IMR-90 (cell line): ENCODE results near the gene BFSP1. TPM values are rescaled to one million over a fixed set of nuclear protein-coding genes. Genes with fewer than 3 reads are reported as not detected.

ENCODE experiments used
- ATAC-seq: fragments of 200-7000 bp; cut with Tn5 transposase; 2 replicates; pipeline ENCODE4 v1.9.1; 2020; ENCODE audit warnings: low read depth, mild to moderate bottlenecking, moderate library complexity
- Bru-seq: library from RNA; stranded (reverse); fragments of 400-500 nt; gene quantifications from one replicate; lab custom pipeline; 2021; lab: Mats Ljungman, UMichigan
- BruChase-seq, 2 experiments: library from RNA; stranded (reverse); fragments of 400-500 nt; gene quantifications; one replicate each; lab custom pipeline; 2021; lab: Mats Ljungman, UMichigan
- BruUV-seq: library from RNA; stranded (reverse); fragments of 400-500 nt; replicated peaks from 2 replicates; lab custom pipeline; 2021; lab: Mats Ljungman, UMichigan
- CTCF ChIA-PET: fragments of 300-600 bp; formaldehyde crosslinking; extraction: SDS; loops from one replicate; lab custom pipeline; 2021; ENCODE audit warnings: antibody characterized with exemption; lab: Yijun Ruan, JAX
- POLR2A ChIA-PET: fragments of 300-600 bp; sonication (Branson Sonifier 250); formaldehyde crosslinking; loops from one replicate; lab custom pipeline; 2022; ENCODE audit warnings: antibody characterized with exemption; ENCODE audit not compliant: unreplicated experiment; lab: Charles Lee
- DNase-seq: peaks from one replicate; pipeline ENCODE4 v3.0.0; 2013
- H2AFZ ChIP-seq: replicated peaks from 2 replicates; pipeline ENCODE3; 2013; ENCODE audit warnings: low read length, mild to moderate bottlenecking; ENCODE audit not compliant: poor library complexity
- H2AK5ac ChIP-seq: 2 replicates; pipeline ENCODE4 v1.6.1; 2013; ENCODE audit warnings: low read depth, low read length, inconsistent platforms
- H2AK9ac ChIP-seq: replicated peaks from 2 replicates; pipeline ENCODE3; 2013; ENCODE audit warnings: mild to moderate bottlenecking, low read depth, low read length, moderate library complexity; ENCODE audit not compliant: poor library complexity
- H2BK120ac ChIP-seq: 2 replicates; pipeline ENCODE4 v1.6.1; 2013; ENCODE audit warnings: low read depth, low read length, inconsistent platforms
- H2BK15ac ChIP-seq: 3 replicates; pipeline ENCODE4 v1.6.1; 2013; ENCODE audit warnings: low read depth, low read length, inconsistent platforms
- H2BK20ac ChIP-seq: 2 replicates; pipeline ENCODE4 v1.6.1; 2013; ENCODE audit warnings: low read depth, mild to moderate bottlenecking, inconsistent platforms, low read length, moderate library complexity
- H2BK5ac ChIP-seq: 2 replicates; pipeline ENCODE4 v1.6.1; 2013; ENCODE audit warnings: mild to moderate bottlenecking, low read depth, low read length, inconsistent platforms; ENCODE audit not compliant: poor library complexity, severe bottlenecking
- H3K14ac ChIP-seq: replicated peaks from 2 replicates; pipeline ENCODE4 v1.6.1; 2013; ENCODE audit warnings: low read depth, low read length, inconsistent platforms
- H3K18ac ChIP-seq: 2 replicates; pipeline ENCODE4 v1.6.1; 2013; ENCODE audit warnings: low read depth, low read length, control low read depth
- H3K23ac ChIP-seq: 2 replicates; pipeline ENCODE4 v1.6.1; 2013; ENCODE audit warnings: low read depth, low read length, inconsistent platforms
- H3K27ac ChIP-seq: 2 replicates; pipeline ENCODE4 v1.5.1; 2013; ENCODE audit warnings: mild to moderate bottlenecking, control low read depth, low read length; ENCODE audit not compliant: insufficient read depth
- H3K27me3 ChIP-seq: 2 replicates; pipeline ENCODE4 v1.6.1; 2013; ENCODE audit warnings: low read length; ENCODE audit not compliant: control insufficient read depth, insufficient read depth
- H3K36me3 ChIP-seq: 2 replicates; pipeline ENCODE4 v1.6.1; 2013; ENCODE audit warnings: low read length, mixed read lengths; ENCODE audit not compliant: control insufficient read depth, insufficient read depth
- H3K4ac ChIP-seq: 2 replicates; pipeline ENCODE4 v1.6.1; 2013; ENCODE audit warnings: low read depth, low read length, inconsistent platforms
- H3K4me1 ChIP-seq: 2 replicates; pipeline ENCODE4 v1.6.1; 2013; ENCODE audit warnings: low read length, mixed read lengths; ENCODE audit not compliant: control insufficient read depth, insufficient read depth
- H3K4me2 ChIP-seq: 2 replicates; pipeline ENCODE4 v1.6.1; 2013; ENCODE audit warnings: low read depth, mild to moderate bottlenecking, control low read depth, low read length, moderate library complexity
- H3K4me3 ChIP-seq: 2 replicates; pipeline ENCODE4 v1.5.1; 2013; ENCODE audit warnings: low read depth, mild to moderate bottlenecking, control low read depth, low read length, moderate library complexity; ENCODE audit not compliant: insufficient read depth
- H3K56ac ChIP-seq: 2 replicates; pipeline ENCODE4 v1.6.1; 2013; ENCODE audit warnings: low read length, inconsistent platforms; ENCODE audit not compliant: insufficient read depth; ENCODE audit errors: extremely low read depth
- H3K79me1 ChIP-seq, 2 experiments: 2 replicates each; pipeline ENCODE4 v1.6.1; 2013; ENCODE audit warnings: low read length in 2 of 2, inconsistent platforms in 1 of 2, low read depth in 1 of 2
- H3K9ac ChIP-seq: 2 replicates; pipeline ENCODE4 v1.6.1; 2013; ENCODE audit warnings: low read depth, low read length, control low read depth
- H3K9me1 ChIP-seq: 2 replicates; pipeline ENCODE4 v1.6.1; 2013; ENCODE audit warnings: low read length, inconsistent platforms; ENCODE audit not compliant: insufficient read depth
- H3K9me3 ChIP-seq: 2 replicates; pipeline ENCODE4 v1.6.1; 2013; ENCODE audit warnings: low read length; ENCODE audit not compliant: control insufficient read depth, insufficient read depth
- H4K20me1 ChIP-seq: 2 replicates; pipeline ENCODE4 v1.6.1; 2013; ENCODE audit warnings: low read length, inconsistent platforms; ENCODE audit not compliant: insufficient read depth
- H4K5ac ChIP-seq: 2 replicates; pipeline ENCODE4 v1.6.1; 2013; ENCODE audit warnings: mild to moderate bottlenecking, low read depth, low read length, control low read depth
- H4K8ac ChIP-seq, 2 experiments: 2 replicates each; pipeline ENCODE4 v1.6.1; 2013; ENCODE audit warnings: low read depth in 2 of 2, low read length in 2 of 2, control low read depth in 1 of 2, inconsistent platforms in 1 of 2
- H4K91ac ChIP-seq: 2 replicates; pipeline ENCODE4 v1.6.1; 2013; ENCODE audit warnings: low read depth, low read length, inconsistent platforms; ENCODE audit not compliant: insufficient read depth
- CEBPB ChIP-seq: IDR thresholded peaks from 2 replicates; pipeline ENCODE4 v1.6.1; 2012; ENCODE audit warnings: low read depth, low read length, improper control_type of control experiment
- CHD1 ChIP-seq: IDR thresholded peaks from 2 replicates; pipeline ENCODE4 v1.6.1; 2012; ENCODE audit warnings: low read depth, low read length, improper control_type of control experiment
- MAZ ChIP-seq: IDR thresholded peaks from 2 replicates; pipeline ENCODE4 v1.6.1; 2012; ENCODE audit warnings: low read depth, mild to moderate bottlenecking, low read length, improper control_type of control experiment, moderate library complexity, borderline replicate concordance
- MXI1 ChIP-seq: IDR thresholded peaks from 2 replicates; pipeline ENCODE4 v1.6.1; 2012; ENCODE audit warnings: low read depth, mild to moderate bottlenecking, low read length, moderate library complexity, borderline replicate concordance
- NFE2L2 ChIP-seq: fragments of 150-350 bp; IDR thresholded peaks from 2 replicates; pipeline ENCODE4 v1.6.1; 2016; ENCODE audit warnings: low read depth, mild to moderate bottlenecking, low read length
- RCOR1 ChIP-seq: IDR thresholded peaks from 2 replicates; pipeline ENCODE4 v1.6.1; 2012; ENCODE audit warnings: mild to moderate bottlenecking, low read length, improper control_type of control experiment; ENCODE audit not compliant: insufficient replicate concordance
- RFX5 ChIP-seq: IDR thresholded peaks from 2 replicates; pipeline ENCODE4 v1.8.0; 2012; ENCODE audit warnings: low read depth, mild to moderate bottlenecking, low read length, moderate library complexity
- WGBS, 2 experiments: methylation state at CpG; one replicate each; pipeline versions ENCODE4 v1.1.5 to v1.1.7; 2013; ENCODE audit warnings: missing lambda C conversion rate in 2 of 2; ENCODE audit not compliant: insufficient read length in 1 of 2; ENCODE audit errors: extremely low coverage in 2 of 2; 5-methylcytosine and 5-hydroxymethylcytosine counted together
- dilution Hi-C: fragments of 300-500 bp; cut with HindIII; formaldehyde crosslinking; loops from one replicate; pipeline ENCODE4 v1.14.3; 2018; ENCODE audit warnings: low sequenced_read_pairs; ENCODE audit not compliant: unreplicated experiment
- in situ Hi-C: fragments of 300-500 bp; cut with MboI; formaldehyde crosslinking; loops from 3 replicates; pipeline ENCODE4 v1.14.3; 2019; ENCODE audit warnings: low sequenced_read_pairs, inconsistent platforms, mixed read lengths
- intact Hi-C: fragments of 100-400 bp; cut with micrococcal nuclease; formaldehyde crosslinking; loops from 2 replicates; pipeline ENCODE4 v1.10.0; 2022
- long read RNA-seq: library from polyadenylated mRNA; unstranded; transcript quantifications from one replicate; pipeline ENCODE4 v2.0.0, GENCODE V29; 2021; ENCODE audit not compliant: unreplicated experiment
- polyA plus RNA-seq, 3 experiments: library from polyadenylated mRNA; depleted of rRNA; stranded (reverse); fragments of >200 nt; gene quantifications; 2 replicates each; pipeline ENCODE4 v1.2.3, GENCODE V29; 2012; ENCODE audit warnings: low replicate concordance in 1 of 3
- total RNA-seq: library from RNA; depleted of rRNA; stranded (reverse); fragments of >200 nt; gene quantifications from 2 replicates; pipeline ENCODE4 v1.2.3, GENCODE V29; 2012; rRNA removed

Gene BFSP1
- total RNA-seq (1.9 and 2.0 TPM in 2 replicates), polyA plus RNA-seq (2012; rRNA removed) (0.85 and 1.1 TPM in 2 replicates), Bru-seq, nascent RNA (percentile 32 among the genes with signal in this experiment), BruChase-seq, experiment 1, labeled RNA remaining after a 6-hour chase (percentile 35 among the genes with signal in this experiment), BruChase-seq, experiment 2, labeled RNA remaining after a 2-hour chase (percentile 32 among the genes with signal in this experiment)
- polyA plus RNA-seq (2012; cell fraction: cytosol; rRNA removed) = 0.78 and 1.1 TPM in 2 replicates
- 0.57 and 1.1 TPM in 2 replicates for polyA plus RNA-seq (2012; cell fraction: nucleus; rRNA removed; ENCODE audit: low replicate concordance)
- long read RNA-seq, partial matches to known transcripts = 0 of 4 reads
- long read RNA-seq, other reads (novel, unspliced or antisense) = 0 of 4 reads

DNA sequence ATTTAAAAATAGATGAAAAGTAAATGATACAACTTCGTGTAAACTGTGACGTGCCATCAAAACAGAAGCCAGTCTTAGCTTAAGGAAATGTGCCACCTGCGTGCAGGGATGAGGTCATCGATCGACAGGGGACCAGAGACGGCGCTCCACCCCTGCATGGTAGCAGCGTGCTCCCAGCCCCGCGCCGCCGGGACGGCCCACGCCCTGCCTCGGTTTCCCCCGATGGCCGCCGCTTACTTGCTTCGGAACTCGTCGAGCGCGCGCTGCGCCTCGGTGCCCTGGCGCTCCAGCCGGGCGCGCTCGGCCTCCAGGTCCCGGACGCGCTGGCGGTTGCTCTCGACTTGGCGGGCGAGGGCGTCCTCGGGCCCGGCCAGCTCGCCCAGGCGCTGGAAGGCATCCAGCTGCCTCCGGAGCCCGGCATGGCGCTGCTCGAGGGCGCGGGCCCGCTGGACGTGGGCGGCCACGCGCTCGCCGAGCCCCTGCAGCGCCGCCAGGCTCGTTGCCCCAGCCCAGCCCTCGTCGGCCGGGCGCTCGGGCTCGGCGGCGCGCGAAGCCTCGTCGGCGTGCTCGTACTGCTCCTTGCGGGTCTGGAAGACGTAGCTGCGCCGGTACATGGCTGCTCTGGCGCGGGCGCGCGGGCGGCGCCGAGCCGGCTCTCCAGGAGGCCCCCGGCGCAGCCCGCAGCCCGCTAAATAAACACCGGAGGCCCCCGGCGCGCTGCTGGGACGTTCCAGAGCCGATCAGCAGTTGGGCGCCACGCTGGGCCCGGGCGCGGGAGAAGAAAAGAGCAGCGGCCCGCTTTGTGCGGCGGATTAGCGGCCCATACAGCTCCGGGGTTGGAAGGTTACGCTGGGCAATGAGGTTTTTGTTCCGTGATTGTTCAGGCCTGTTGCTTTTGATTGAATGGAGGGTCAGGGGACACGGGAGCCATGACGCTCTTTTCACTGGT, at the start of gene BFSP1:
Gene BFSP1 (minus strand): TSS at position 664 of the 949 bp plus-strand sequence. CDS start 50 bp downstream, at position 614.
- Histone ChIP-seq H2BK15ac (peak within 1 kb of the TSS; percentile 7; the same call in 1 of the 3 replicates), H3K9me3 (no peaks in the 10 kb centered on the region), H3K9ac (peak within 1 kb of the TSS; percentile 68), H3K27me3 (no peaks in the 10 kb centered on the region), H3K27ac (peak within 1 kb of the TSS; percentile 44), H3K14ac (peak within 1 kb of the TSS; percentile 98), H4K8ac (peak within 1 kb of the TSS; percentile 63 to 93; a peak in 3 of 4 replicates), H4K91ac (peak within 1 kb of the TSS; percentile 71), H2BK120ac (peak within 1 kb of the TSS; percentile 90), H2AK9ac (peak within 1 kb of the TSS; percentile 90), H3K18ac (peak within 1 kb of the TSS; percentile 2; the same call in 1 of the 2 replicates), H2BK20ac (peak within 1 kb of the TSS; percentile 64; the same call in 1 of the 2 replicates), H3K4ac (peak within 1 kb of the TSS; percentile 82), H2AFZ (peak within 1 kb of the TSS; percentile 95), H3K4me2 (peak within 1 kb of the TSS; percentile 87), H2AK5ac (no peak within 1 kb of the TSS; the same call in 1 of the 2 replicates), H3K4me3 (peak within 1 kb of the TSS; percentile 62), H3K4me1 (0 out of 2 replicates have a peak, but pooled peaks cover 2% of the 10 kb centered on the region), H3K9me1 (no peaks in the 10 kb centered on the region; the same call in 1 of the 2 replicates), H3K79me1 (no peaks in the 10 kb centered on the region), H3K36me3 (no peaks in the 10 kb centered on the region), H3K56ac (0 out of 2 replicates have a peak within 1 kb of the TSS, but pooled peaks have one; percentile 13), H4K5ac (peak within 1 kb of the TSS; percentile 31), H3K23ac (peak within 1 kb of the TSS; percentile 98), H4K20me1 (no peaks in the 10 kb centered on the region), H2BK5ac (peak within 1 kb of the TSS; percentile 17)
- ChIA-PET CTCF (interaction anchor here (0.9 to 1.0 kb wide), 2 partner anchors 26 to 32 kb away, joined by 3 read pairs; no protein-coding TSS in a partner anchor), POLR2A (no interaction called here)
- in situ Hi-C loops = no loop called here
- peak; percentile 52 for DNase-seq
- 1% methylated on average over 66 of the region's 111 CpGs; no CpG with 5 or more reads in 1 of the 2 experiments for WGBS, 2 experiments
- dilution Hi-C loops = no loop called here
- no peak for TF ChIP-seq CEBPB
- TF ChIP-seq RFX5 = no peak
- TF ChIP-seq MAZ = peak; percentile 8; the same call in 1 of the 2 replicates
- TF ChIP-seq CHD1 = no peak
- peak; percentile 19; the same call in 1 of the 2 replicates for TF ChIP-seq MXI1
- no peak for TF ChIP-seq RCOR1
- no peak for TF ChIP-seq NFE2L2
- intact Hi-C loops = loop anchor here (10.0 kb wide), 1 partner anchor 404 kb away; no protein-coding TSS in a partner anchor
- ATAC-seq = peak; percentile 86
- BruUV-seq = no TSS peak
